Esophagus squamous epithelium (tissue), 4 donors: ENCODE data around the gene TMA7.

Source experiments
- POLR2A ChIP-seq, 4 donors: fragments of 450-650 bp; IDR thresholded peaks; one replicate each; pipeline ENCODE4 v1.6.1; 2017; ENCODE audit warnings: antibody characterized with exemption in 4 of 4, mild to moderate bottlenecking in 4 of 4, moderate library complexity in 3 of 4
- TF ChIP-seq, protein P1 (sequence below), 6 experiments: fragments of 450-650 bp in 4 of 6; fragments of 200-600 bp in 2 of 6; sonication (generic) in 2 of 6; IDR thresholded peaks; one replicate each; pipeline ENCODE4 v1.5.1; 2016 to 2019; ENCODE audit warnings: antibody characterized with exemption in 6 of 6, mild to moderate bottlenecking in 4 of 6, moderate library complexity in 4 of 6

DNA sequence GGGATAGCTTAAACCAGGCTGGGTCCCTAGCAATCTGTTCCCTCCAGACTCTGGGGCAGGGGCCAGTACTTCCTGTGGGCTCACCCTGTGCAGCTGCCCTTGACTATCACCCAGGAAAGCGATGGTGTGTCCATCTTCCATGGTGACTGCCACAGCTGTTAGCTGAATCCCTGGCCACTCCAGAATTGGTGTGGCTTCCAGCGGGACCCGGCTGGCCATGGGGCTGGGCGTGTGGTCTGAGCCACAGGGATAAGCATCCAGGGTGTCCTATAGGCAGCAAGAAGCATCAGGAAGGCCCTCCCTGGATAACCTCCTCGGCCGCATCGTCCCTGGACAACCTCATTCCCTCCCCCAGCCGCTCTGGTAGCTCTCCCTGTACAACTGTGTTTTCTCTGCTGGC, 17.4 kb upstream of the TMA7 start:
- TF ChIP-seq, protein P1, sequence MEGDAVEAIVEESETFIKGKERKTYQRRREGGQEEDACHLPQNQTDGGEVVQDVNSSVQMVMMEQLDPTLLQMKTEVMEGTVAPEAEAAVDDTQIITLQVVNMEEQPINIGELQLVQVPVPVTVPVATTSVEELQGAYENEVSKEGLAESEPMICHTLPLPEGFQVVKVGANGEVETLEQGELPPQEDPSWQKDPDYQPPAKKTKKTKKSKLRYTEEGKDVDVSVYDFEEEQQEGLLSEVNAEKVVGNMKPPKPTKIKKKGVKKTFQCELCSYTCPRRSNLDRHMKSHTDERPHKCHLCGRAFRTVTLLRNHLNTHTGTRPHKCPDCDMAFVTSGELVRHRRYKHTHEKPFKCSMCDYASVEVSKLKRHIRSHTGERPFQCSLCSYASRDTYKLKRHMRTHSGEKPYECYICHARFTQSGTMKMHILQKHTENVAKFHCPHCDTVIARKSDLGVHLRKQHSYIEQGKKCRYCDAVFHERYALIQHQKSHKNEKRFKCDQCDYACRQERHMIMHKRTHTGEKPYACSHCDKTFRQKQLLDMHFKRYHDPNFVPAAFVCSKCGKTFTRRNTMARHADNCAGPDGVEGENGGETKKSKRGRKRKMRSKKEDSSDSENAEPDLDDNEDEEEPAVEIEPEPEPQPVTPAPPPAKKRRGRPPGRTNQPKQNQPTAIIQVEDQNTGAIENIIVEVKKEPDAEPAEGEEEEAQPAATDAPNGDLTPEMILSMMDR (IDR thresholded peaks at IDR 0.05): no peak
- TF ChIP-seq POLR2A (IDR thresholded peaks at IDR 0.05): no peak
